Measurements from ENCODE around the gene RPL7L1.
"Not testable (repeated sequence)": the region's sequence is repeated elsewhere in the genome, so short reads cannot be mapped to it uniquely, and the experiment has no call there.

The RPL7L1 gene

GRCh38 chr6:42864602-42865001, 14.8 kb upstream of the RPL7L1 start:
- Histone ChIP-seq H3K27ac (ENCODE audit: insufficient read depth, low read length, poor library complexity, severe bottlenecking) (no peak overlapping the region), H3K27me3 (replicated peaks; ENCODE audit: control insufficient read depth, insufficient read depth, low read length, poor library complexity, severe bottlenecking) (no peaks in the 10 kb centered on the region), H3K9me3 (ENCODE audit: control insufficient read depth, low read length) (no peaks in the 10 kb centered on the region), H3K36me3 (ENCODE audit: control insufficient read depth, insufficient read depth, low read length) (peaks cover 75% of the 10 kb centered on the region), H3K4me1 (ENCODE audit: control insufficient read depth, insufficient read depth, low read length, poor library complexity, severe bottlenecking) (no peaks in the 10 kb centered on the region), H3K4me3 (ENCODE audit: insufficient read depth, low read depth, low read length, poor library complexity, severe bottlenecking) (no peak overlapping the region)
- DNase-seq, result no peak

- Histone ChIP-seq H3K36me3 (ENCODE audit: control insufficient read depth, insufficient read depth, low read length) (peaks cover 27% of the 10 kb centered on the region), H3K4me3 (ENCODE audit: insufficient read depth, low read depth, low read length, poor library complexity, severe bottlenecking) (no peak overlapping the region), H3K4me1 (ENCODE audit: control insufficient read depth, insufficient read depth, low read length, poor library complexity, severe bottlenecking) (no peaks in the 10 kb centered on the region), H3K27ac (ENCODE audit: insufficient read depth, low read length, poor library complexity, severe bottlenecking) (no peak overlapping the region), H3K27me3 (replicated peaks; ENCODE audit: control insufficient read depth, insufficient read depth, low read length, poor library complexity, severe bottlenecking) (no peaks in the 10 kb centered on the region), H3K9me3 (ENCODE audit: control insufficient read depth, low read length) (no peaks in the 10 kb centered on the region)
- no peak for DNase-seq
Observed at GRCh38 chr6:42870145-42870936, 9.1 kb upstream of the RPL7L1 start.

GRCh38 chr6:42871711-42872110, 7.7 kb upstream of the RPL7L1 start:
- H3K27me3 ChIP-seq (replicated peaks; ENCODE audit: control insufficient read depth, insufficient read depth, low read length, poor library complexity, severe bottlenecking), result no peaks in the 10 kb centered on the region
- no peak overlapping the region for H3K4me3 ChIP-seq (ENCODE audit: insufficient read depth, low read depth, low read length, poor library complexity, severe bottlenecking)
- H3K36me3 ChIP-seq (ENCODE audit: control insufficient read depth, insufficient read depth, low read length), result peaks cover 14% of the 10 kb centered on the region
- no peaks in the 10 kb centered on the region for H3K9me3 ChIP-seq (ENCODE audit: control insufficient read depth, low read length)
- no peaks in the 10 kb centered on the region for H3K4me1 ChIP-seq (ENCODE audit: control insufficient read depth, insufficient read depth, low read length, poor library complexity, severe bottlenecking)
- no peak overlapping the region for H3K27ac ChIP-seq (ENCODE audit: insufficient read depth, low read length, poor library complexity, severe bottlenecking)
- DNase-seq, result no peak

- Histone ChIP-seq H3K36me3 (ENCODE audit: control insufficient read depth, insufficient read depth, low read length) (peaks cover 3% of the 10 kb centered on the region), H3K27ac (ENCODE audit: insufficient read depth, low read length, poor library complexity, severe bottlenecking) (no peak overlapping the region), H3K27me3 (replicated peaks; ENCODE audit: control insufficient read depth, insufficient read depth, low read length, poor library complexity, severe bottlenecking) (no peaks in the 10 kb centered on the region), H3K4me1 (ENCODE audit: control insufficient read depth, insufficient read depth, low read length, poor library complexity, severe bottlenecking) (no peaks in the 10 kb centered on the region), H3K4me3 (ENCODE audit: insufficient read depth, low read depth, low read length, poor library complexity, severe bottlenecking) (no peak overlapping the region), H3K9me3 (ENCODE audit: control insufficient read depth, low read length) (no peaks in the 10 kb centered on the region)
- no peak for DNase-seq
Observed at GRCh38 chr6:42873313-42873712, 6.1 kb upstream of the RPL7L1 start.

- H3K36me3 ChIP-seq (ENCODE audit: control insufficient read depth, insufficient read depth, low read length), result peaks cover 4% of the 10 kb centered on the region
- no peaks in the 10 kb centered on the region for H3K27me3 ChIP-seq (replicated peaks; ENCODE audit: control insufficient read depth, insufficient read depth, low read length, poor library complexity, severe bottlenecking)
- no peak for DNase-seq
- no peaks in the 10 kb centered on the region for H3K9me3 ChIP-seq (ENCODE audit: control insufficient read depth, low read length)
- no peak overlapping the region for H3K4me3 ChIP-seq (ENCODE audit: insufficient read depth, low read depth, low read length, poor library complexity, severe bottlenecking)
- no peaks in the 10 kb centered on the region for H3K4me1 ChIP-seq (ENCODE audit: control insufficient read depth, insufficient read depth, low read length, poor library complexity, severe bottlenecking)
- H3K27ac ChIP-seq (ENCODE audit: insufficient read depth, low read length, poor library complexity, severe bottlenecking), result no peak overlapping the region
Observed at GRCh38 chr6:42877695-42878094, 1.7 kb upstream of the RPL7L1 start.

- H3K27me3 ChIP-seq (replicated peaks; ENCODE audit: control insufficient read depth, insufficient read depth, low read length, poor library complexity, severe bottlenecking); H3K9me3 ChIP-seq (ENCODE audit: control insufficient read depth, low read length); DNase-seq; H3K4me1 ChIP-seq (ENCODE audit: control insufficient read depth, insufficient read depth, low read length, poor library complexity, severe bottlenecking): not testable (repeated sequence)
- Histone ChIP-seq H3K36me3 (ENCODE audit: control insufficient read depth, insufficient read depth, low read length) (peaks cover 28% of the 10 kb centered on the region), H3K27ac (ENCODE audit: insufficient read depth, low read length, poor library complexity, severe bottlenecking) (peak overlapping the region; percentile 85), H3K4me3 (ENCODE audit: insufficient read depth, low read depth, low read length, poor library complexity, severe bottlenecking) (peak overlapping the region; percentile 73)
Observed at GRCh38 chr6:42880240-42880817, 913 bp downstream of the RPL7L1 start.

- H3K4me1 ChIP-seq (ENCODE audit: control insufficient read depth, insufficient read depth, low read length, poor library complexity, severe bottlenecking); H3K9me3 ChIP-seq (ENCODE audit: control insufficient read depth, low read length); H3K27me3 ChIP-seq (replicated peaks; ENCODE audit: control insufficient read depth, insufficient read depth, low read length, poor library complexity, severe bottlenecking); H3K4me3 ChIP-seq (ENCODE audit: insufficient read depth, low read depth, low read length, poor library complexity, severe bottlenecking); DNase-seq: not testable (repeated sequence)
- peak overlapping the region; percentile 85 for H3K27ac ChIP-seq (ENCODE audit: insufficient read depth, low read length, poor library complexity, severe bottlenecking)
- peaks cover 33% of the 10 kb centered on the region for H3K36me3 ChIP-seq (ENCODE audit: control insufficient read depth, insufficient read depth, low read length)
Observed at GRCh38 chr6:42880871-42881270, 1.5 kb downstream of the RPL7L1 start.

GRCh38 chr6:42885702-42886101, 6.3 kb downstream of the RPL7L1 start:
- H3K4me1 ChIP-seq (ENCODE audit: control insufficient read depth, insufficient read depth, low read length, poor library complexity, severe bottlenecking), result no peaks in the 10 kb centered on the region
- no peak for DNase-seq
- H3K4me3 ChIP-seq (ENCODE audit: insufficient read depth, low read depth, low read length, poor library complexity, severe bottlenecking), result no peak overlapping the region
- no peaks in the 10 kb centered on the region for H3K27me3 ChIP-seq (replicated peaks; ENCODE audit: control insufficient read depth, insufficient read depth, low read length, poor library complexity, severe bottlenecking)
- no peak overlapping the region for H3K27ac ChIP-seq (ENCODE audit: insufficient read depth, low read length, poor library complexity, severe bottlenecking)
- peaks cover 36% of the 10 kb centered on the region for H3K36me3 ChIP-seq (ENCODE audit: control insufficient read depth, insufficient read depth, low read length)
- H3K9me3 ChIP-seq (ENCODE audit: control insufficient read depth, low read length), result no peaks in the 10 kb centered on the region

- H3K9me3 ChIP-seq (ENCODE audit: control insufficient read depth, low read length), result not testable (repeated sequence)
Observed at GRCh38 chr6:42888201-42888600, 8.8 kb downstream of the RPL7L1 start.

GRCh38 chr6:42889815-42890214, 10.4 kb downstream of the RPL7L1 start:
- Histone ChIP-seq H3K9me3 (ENCODE audit: control insufficient read depth, low read length) (no peaks in the 10 kb centered on the region), H3K4me3 (ENCODE audit: insufficient read depth, low read depth, low read length, poor library complexity, severe bottlenecking) (peak overlapping the region; percentile 83), H3K27me3 (replicated peaks; ENCODE audit: control insufficient read depth, insufficient read depth, low read length, poor library complexity, severe bottlenecking) (no peaks in the 10 kb centered on the region), H3K27ac (ENCODE audit: insufficient read depth, low read length, poor library complexity, severe bottlenecking) (peak overlapping the region; percentile 88), H3K36me3 (ENCODE audit: control insufficient read depth, insufficient read depth, low read length) (peaks cover 12% of the 10 kb centered on the region), H3K4me1 (ENCODE audit: control insufficient read depth, insufficient read depth, low read length, poor library complexity, severe bottlenecking) (no peaks in the 10 kb centered on the region)
- DNase-seq, result no peak

More at GRCh38 chr6:42888201-42888600, 8.8 kb downstream of the RPL7L1 start:
- H3K27ac ChIP-seq (ENCODE audit: insufficient read depth, low read length, poor library complexity, severe bottlenecking); DNase-seq; H3K4me1 ChIP-seq (ENCODE audit: control insufficient read depth, insufficient read depth, low read length, poor library complexity, severe bottlenecking); H3K27me3 ChIP-seq (replicated peaks; ENCODE audit: control insufficient read depth, insufficient read depth, low read length, poor library complexity, severe bottlenecking); H3K4me3 ChIP-seq (ENCODE audit: insufficient read depth, low read depth, low read length, poor library complexity, severe bottlenecking): not testable (repeated sequence)
- H3K36me3 ChIP-seq (ENCODE audit: control insufficient read depth, insufficient read depth, low read length), result peaks cover 28% of the 10 kb centered on the region

All from effector memory CD4-positive, alpha-beta T cell (primary cell).